Measurements from ENCODE around the gene BCL10.

BCL10 gene

GRCh38 chr1:85297855-85298629 is 21.6 kb upstream of the BCL10 start:
- no peaks in the 10 kb centered on the region for H3K9me3 ChIP-seq (ENCODE audit: control insufficient read depth, low read length)
- H3K4me1 ChIP-seq (ENCODE audit: control insufficient read depth, insufficient read depth, low read length, poor library complexity, severe bottlenecking), result peaks cover 21% of the 10 kb centered on the region
- H3K36me3 ChIP-seq (ENCODE audit: control insufficient read depth, insufficient read depth, low read length), result no peaks in the 10 kb centered on the region
- H3K27ac ChIP-seq (ENCODE audit: low read depth, low read length, severe bottlenecking), result peak overlapping the region; percentile 66
- H3K4me3 ChIP-seq (ENCODE audit: extremely low read depth, insufficient read depth, low read length, poor library complexity, severe bottlenecking), result no peak overlapping the region
- WGBS, 2 experiments (ENCODE audit: insufficient coverage in 2 of 2), result 69 to 72% methylated on average over 8 to 10 of the region's 11 CpGs

GRCh38 chr1:85297538-85297854 is 21.1 kb upstream of the BCL10 start:
- WGBS, 2 experiments (ENCODE audit: insufficient coverage in 2 of 2), result no CpG with 5 or more reads among the region's 1 CpG
- Histone ChIP-seq H3K4me3 (ENCODE audit: extremely low read depth, insufficient read depth, low read length, poor library complexity, severe bottlenecking) (no peak overlapping the region), H3K4me1 (ENCODE audit: control insufficient read depth, insufficient read depth, low read length, poor library complexity, severe bottlenecking) (peaks cover 21% of the 10 kb centered on the region)

GRCh38 chr1:85296980-85297379 is 20.5 kb upstream of the BCL10 start:
- 100% methylated on average over 1 of the region's 1 CpG; no CpG with 5 or more reads in 1 of the 2 experiments for WGBS, 2 experiments (ENCODE audit: insufficient coverage in 2 of 2)
- no peak overlapping the region for H3K4me3 ChIP-seq (ENCODE audit: extremely low read depth, insufficient read depth, low read length, poor library complexity, severe bottlenecking)
- H3K27ac ChIP-seq (ENCODE audit: low read depth, low read length, severe bottlenecking), result no peak overlapping the region
- H3K4me1 ChIP-seq (ENCODE audit: control insufficient read depth, insufficient read depth, low read length, poor library complexity, severe bottlenecking), result peaks cover 21% of the 10 kb centered on the region
- no peaks in the 10 kb centered on the region for H3K9me3 ChIP-seq (ENCODE audit: control insufficient read depth, low read length)
- H3K36me3 ChIP-seq (ENCODE audit: control insufficient read depth, insufficient read depth, low read length), result no peaks in the 10 kb centered on the region

More at GRCh38 chr1:85297538-85297854, 21.1 kb upstream of the BCL10 start:
- Histone ChIP-seq H3K27ac (ENCODE audit: low read depth, low read length, severe bottlenecking) (peak overlapping the region; percentile 66), H3K36me3 (ENCODE audit: control insufficient read depth, insufficient read depth, low read length) (no peaks in the 10 kb centered on the region), H3K9me3 (ENCODE audit: control insufficient read depth, low read length) (no peaks in the 10 kb centered on the region)

- peaks cover 24% of the 10 kb centered on the region for H3K4me1 ChIP-seq (ENCODE audit: control insufficient read depth, insufficient read depth, low read length, poor library complexity, severe bottlenecking)
- H3K4me3 ChIP-seq (ENCODE audit: extremely low read depth, insufficient read depth, low read length, poor library complexity, severe bottlenecking), result no peak overlapping the region
- no peak overlapping the region for H3K27ac ChIP-seq (ENCODE audit: low read depth, low read length, severe bottlenecking)
- 80 to 89% methylated on average over 4 of the region's 4 CpGs for WGBS, 2 experiments (ENCODE audit: insufficient coverage in 2 of 2)
- no peaks in the 10 kb centered on the region for H3K36me3 ChIP-seq (ENCODE audit: control insufficient read depth, insufficient read depth, low read length)
- H3K9me3 ChIP-seq (ENCODE audit: control insufficient read depth, low read length), result no peaks in the 10 kb centered on the region
These were observed 19.2 kb upstream of the BCL10 start for GRCh38 chr1:85295654-85296053.

- Histone ChIP-seq H3K4me1 (ENCODE audit: control insufficient read depth, insufficient read depth, low read length, poor library complexity, severe bottlenecking) (peaks cover 30% of the 10 kb centered on the region), H3K27ac (ENCODE audit: low read depth, low read length, severe bottlenecking) (no peak overlapping the region), H3K4me3 (ENCODE audit: extremely low read depth, insufficient read depth, low read length, poor library complexity, severe bottlenecking) (no peak overlapping the region), H3K36me3 (ENCODE audit: control insufficient read depth, insufficient read depth, low read length) (no peaks in the 10 kb centered on the region), H3K9me3 (ENCODE audit: control insufficient read depth, low read length) (no peaks in the 10 kb centered on the region)
- WGBS, 2 experiments (ENCODE audit: insufficient coverage in 2 of 2), result 65 to 83% methylated on average over 2 to 3 of the region's 3 CpGs
These were observed 18.6 kb upstream of the BCL10 start for GRCh38 chr1:85295006-85295431.

- H3K36me3 ChIP-seq (ENCODE audit: control insufficient read depth, insufficient read depth, low read length), result no peaks in the 10 kb centered on the region
- H3K27ac ChIP-seq (ENCODE audit: low read depth, low read length, severe bottlenecking), result no peak overlapping the region
- WGBS, 2 experiments (ENCODE audit: insufficient coverage in 2 of 2), result 93 to 100% methylated on average over 2 of the region's 2 CpGs
- H3K4me3 ChIP-seq (ENCODE audit: extremely low read depth, insufficient read depth, low read length, poor library complexity, severe bottlenecking), result no peak overlapping the region
- no peaks in the 10 kb centered on the region for H3K9me3 ChIP-seq (ENCODE audit: control insufficient read depth, low read length)
- H3K4me1 ChIP-seq (ENCODE audit: control insufficient read depth, insufficient read depth, low read length, poor library complexity, severe bottlenecking), result peaks cover 13% of the 10 kb centered on the region
These were observed 14.4 kb upstream of the BCL10 start for GRCh38 chr1:85290826-85291225.

GRCh38 chr1:85289848-85290335 is 13.5 kb upstream of the BCL10 start:
- H3K9me3 ChIP-seq (ENCODE audit: control insufficient read depth, low read length), result no peaks in the 10 kb centered on the region
- peaks cover 13% of the 10 kb centered on the region for H3K4me1 ChIP-seq (ENCODE audit: control insufficient read depth, insufficient read depth, low read length, poor library complexity, severe bottlenecking)
- no peak overlapping the region for H3K27ac ChIP-seq (ENCODE audit: low read depth, low read length, severe bottlenecking)
- no peak overlapping the region for H3K4me3 ChIP-seq (ENCODE audit: extremely low read depth, insufficient read depth, low read length, poor library complexity, severe bottlenecking)
- WGBS, 2 experiments (ENCODE audit: insufficient coverage in 2 of 2), result 84 to 100% methylated on average over 1 to 3 of the region's 4 CpGs
- no peaks in the 10 kb centered on the region for H3K36me3 ChIP-seq (ENCODE audit: control insufficient read depth, insufficient read depth, low read length)

- WGBS, 2 experiments (ENCODE audit: insufficient coverage in 2 of 2), result 85 to 91% methylated on average over 7 of the region's 9 CpGs
- Histone ChIP-seq H3K36me3 (ENCODE audit: control insufficient read depth, insufficient read depth, low read length) (no peaks in the 10 kb centered on the region), H3K27ac (ENCODE audit: low read depth, low read length, severe bottlenecking) (no peak overlapping the region), H3K9me3 (ENCODE audit: control insufficient read depth, low read length) (no peaks in the 10 kb centered on the region), H3K4me1 (ENCODE audit: control insufficient read depth, insufficient read depth, low read length, poor library complexity, severe bottlenecking) (peaks cover 13% of the 10 kb centered on the region), H3K4me3 (ENCODE audit: extremely low read depth, insufficient read depth, low read length, poor library complexity, severe bottlenecking) (no peak overlapping the region)
These were observed 12.9 kb upstream of the BCL10 start for GRCh38 chr1:85289207-85289847.

- WGBS, 2 experiments (ENCODE audit: insufficient coverage in 2 of 2), result 100% methylated on average over 1 to 2 of the region's 2 CpGs
- H3K9me3 ChIP-seq (ENCODE audit: control insufficient read depth, low read length), result peaks cover 7% of the 10 kb centered on the region
- no peaks in the 10 kb centered on the region for H3K4me1 ChIP-seq (ENCODE audit: control insufficient read depth, insufficient read depth, low read length, poor library complexity, severe bottlenecking)
- no peak overlapping the region for H3K27ac ChIP-seq (ENCODE audit: low read depth, low read length, severe bottlenecking)
- no peaks in the 10 kb centered on the region for H3K36me3 ChIP-seq (ENCODE audit: control insufficient read depth, insufficient read depth, low read length)
- H3K4me3 ChIP-seq (ENCODE audit: extremely low read depth, insufficient read depth, low read length, poor library complexity, severe bottlenecking), result no peak overlapping the region
These were observed 7.8 kb upstream of the BCL10 start for GRCh38 chr1:85284202-85284601.

GRCh38 chr1:85283475-85284199 is 7.2 kb upstream of the BCL10 start:
- H3K4me3 ChIP-seq (ENCODE audit: extremely low read depth, insufficient read depth, low read length, poor library complexity, severe bottlenecking), result no peak overlapping the region
- no peak overlapping the region for H3K27ac ChIP-seq (ENCODE audit: low read depth, low read length, severe bottlenecking)
- no peaks in the 10 kb centered on the region for H3K4me1 ChIP-seq (ENCODE audit: control insufficient read depth, insufficient read depth, low read length, poor library complexity, severe bottlenecking)
- H3K36me3 ChIP-seq (ENCODE audit: control insufficient read depth, insufficient read depth, low read length), result no peaks in the 10 kb centered on the region
- whole genome bisulfite sequencing, 2 experiments (ENCODE audit: insufficient coverage in 2 of 2), result 90 to 93% methylated on average over 7 to 10 of the region's 11 CpGs
- H3K9me3 ChIP-seq (ENCODE audit: control insufficient read depth, low read length), result peaks cover 7% of the 10 kb centered on the region

Measured in mesodermal cell (in vitro differentiated cells).